ENCODE data around the gene COA1.

- TF ChIP-seq POLR2A (IDR thresholded peaks at IDR 0.05; ENCODE audit: low read depth, low read length) (no peak), CTCF (IDR thresholded peaks at IDR 0.05; ENCODE audit: extremely low read depth in 1 of 2, insufficient read depth in 1 of 2, low read depth in 1 of 2, low read length in 2 of 2) (no peak), MYC (IDR thresholded peaks at IDR 0.05; ENCODE audit: low read depth, low read length) (no peak), POLR2AphosphoS5 (IDR thresholded peaks at IDR 0.05; ENCODE audit: insufficient read depth, low read depth, low read length) (no peak), EZH2 (IDR thresholded peaks at IDR 0.05; ENCODE audit: borderline replicate concordance, low read depth, low read length, severe bottlenecking) (no peak), JUN (IDR thresholded peaks at IDR 0.05; ENCODE audit: borderline replicate concordance, insufficient read depth, insufficient read length, low read depth) (no peak), GATA2 (IDR thresholded peaks at IDR 0.05; ENCODE audit: insufficient read depth, insufficient read length, low read depth, low read length) (no peak)
Measured at GRCh38 chr7:43694399-43694748, 34.9 kb downstream of the COA1 start.
